ENCODE measurements around the gene RUBCNL.

RUBCNL gene

GRCh38 chr13:46339035-46339666 lies 47.9 kb downstream of the RUBCNL start:
- peaks cover 10% of the 10 kb centered on the region for H3K4me1 ChIP-seq (ENCODE audit: insufficient read depth, low read length, severe bottlenecking)
- H3K9me3 ChIP-seq (ENCODE audit: low read length): no peaks in the 10 kb centered on the region

GRCh38 chr13:46337700-46338099 lies 49.4 kb downstream of the RUBCNL start:
- Histone ChIP-seq H3K27me3 (ENCODE audit: insufficient read depth, low read length) (no peaks in the 10 kb centered on the region), H3K4me2 (ENCODE audit: low read length) (no peak overlapping the region), H3K4me1 (ENCODE audit: insufficient read depth, low read length, severe bottlenecking) (peaks cover 11% of the 10 kb centered on the region), H3K9me3 (ENCODE audit: low read length) (no peaks in the 10 kb centered on the region), H3K4me3 (ENCODE audit: low read depth, low read length, poor library complexity, severe bottlenecking) (no peak overlapping the region), H3K36me3 (ENCODE audit: insufficient read depth, low read length) (peaks cover 58% of the 10 kb centered on the region), H4K20me1 (ENCODE audit: insufficient read depth, low read length) (no peaks in the 10 kb centered on the region), H3F3A (ENCODE audit: insufficient read depth, low read length) (0 out of 2 replicates have a peak, but pooled peaks cover 3% of the 10 kb centered on the region), H3K79me2 (ENCODE audit: insufficient read depth, low read length) (no peaks in the 10 kb centered on the region), H3K27ac (ENCODE audit: low read depth, low read length, poor library complexity, severe bottlenecking) (no peak overlapping the region), H3K9ac (ENCODE audit: low read length) (no peak overlapping the region), H3K9me2 (ENCODE audit: low read depth, low read length) (no peaks in the 10 kb centered on the region), H2AFZ (ENCODE audit: low read length) (no peak overlapping the region)
- TF ChIP-seq EZH2 (IDR thresholded peaks at IDR 0.05; ENCODE audit: borderline replicate concordance, low read length) (no peak), CTCF (IDR thresholded peaks at IDR 0.05; ENCODE audit: low read length) (no peak)

More at GRCh38 chr13:46339035-46339666, 47.9 kb downstream of the RUBCNL start:
- H3K27me3 ChIP-seq (ENCODE audit: insufficient read depth, low read length): no peaks in the 10 kb centered on the region
- no peak overlapping the region for H2AFZ ChIP-seq (ENCODE audit: low read length)
- no peaks in the 10 kb centered on the region for H4K20me1 ChIP-seq (ENCODE audit: insufficient read depth, low read length)
- no peaks in the 10 kb centered on the region for H3K79me2 ChIP-seq (ENCODE audit: insufficient read depth, low read length)
- peaks cover 72% of the 10 kb centered on the region for H3K36me3 ChIP-seq (ENCODE audit: insufficient read depth, low read length)
- 0 out of 2 replicates have a peak, but pooled peaks cover 3% of the 10 kb centered on the region for H3F3A ChIP-seq (ENCODE audit: insufficient read depth, low read length)
- H3K4me3 ChIP-seq (ENCODE audit: low read depth, low read length, poor library complexity, severe bottlenecking): no peak overlapping the region
- H3K9ac ChIP-seq (ENCODE audit: low read length): no peak overlapping the region
- no peak overlapping the region for H3K4me2 ChIP-seq (ENCODE audit: low read length)
- peak overlapping the region; percentile 44 for H3K27ac ChIP-seq (ENCODE audit: low read depth, low read length, poor library complexity, severe bottlenecking)
- H3K9me2 ChIP-seq (ENCODE audit: low read depth, low read length): no peaks in the 10 kb centered on the region
- no peak for TF ChIP-seq EZH2 (IDR thresholded peaks at IDR 0.05; ENCODE audit: borderline replicate concordance, low read length)
- TF ChIP-seq CTCF (IDR thresholded peaks at IDR 0.05; ENCODE audit: low read length): no peak

DNA sequence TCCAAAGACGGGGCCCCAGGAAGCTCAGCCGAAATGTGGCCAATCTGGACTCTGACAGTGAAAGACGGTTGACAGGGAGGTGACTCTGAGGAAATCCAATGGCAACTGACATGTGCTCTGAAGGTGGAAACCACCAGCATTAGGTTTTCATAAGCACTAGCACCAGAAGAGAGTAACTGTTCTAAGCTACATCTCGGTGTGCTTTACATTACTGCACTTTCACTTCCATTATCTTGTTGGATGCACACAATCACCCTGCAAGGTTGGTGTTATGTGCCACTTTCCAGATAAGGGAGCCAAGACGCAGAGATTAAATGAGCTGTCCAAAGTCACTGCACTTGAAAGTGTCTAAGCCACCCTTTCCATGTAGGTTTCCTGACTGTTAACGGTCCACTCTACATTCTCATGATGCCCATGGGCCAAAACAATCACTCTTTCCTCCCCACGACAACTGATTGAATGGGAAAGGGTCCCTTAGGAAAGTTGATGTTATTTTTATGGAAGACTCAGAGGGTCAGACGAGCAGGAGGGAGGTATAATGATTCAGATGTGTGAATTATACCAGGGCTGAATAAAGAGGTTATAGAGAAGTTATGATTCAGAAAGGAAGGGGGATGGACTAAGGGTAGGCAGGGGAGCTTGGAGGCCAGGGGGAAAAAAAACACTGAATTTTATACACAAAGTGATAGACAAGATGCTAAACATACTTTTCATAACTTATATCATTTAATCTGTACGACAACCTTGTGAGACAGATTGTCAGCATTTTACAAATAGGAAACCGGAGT lies 52.8 kb downstream of the RUBCNL start:
- peaks cover 4% of the 10 kb centered on the region for H3K4me1 ChIP-seq (ENCODE audit: insufficient read depth, low read length, severe bottlenecking)
- no peaks in the 10 kb centered on the region for H3K9me2 ChIP-seq (ENCODE audit: low read depth, low read length)
- no peak overlapping the region for H3K4me2 ChIP-seq (ENCODE audit: low read length)
- H3F3A ChIP-seq (ENCODE audit: insufficient read depth, low read length): no peaks in the 10 kb centered on the region
- peaks cover 23% of the 10 kb centered on the region for H3K36me3 ChIP-seq (ENCODE audit: insufficient read depth, low read length)
- no peak overlapping the region for H2AFZ ChIP-seq (ENCODE audit: low read length)
- no peak overlapping the region for H3K9ac ChIP-seq (ENCODE audit: low read length)
- no peaks in the 10 kb centered on the region for H3K27me3 ChIP-seq (ENCODE audit: insufficient read depth, low read length)
- no peak overlapping the region for H3K4me3 ChIP-seq (ENCODE audit: low read depth, low read length, poor library complexity, severe bottlenecking)
- H3K79me2 ChIP-seq (ENCODE audit: insufficient read depth, low read length): no peaks in the 10 kb centered on the region
- peak overlapping the region; percentile 25 for H3K27ac ChIP-seq (ENCODE audit: low read depth, low read length, poor library complexity, severe bottlenecking)
- TF ChIP-seq EZH2 (IDR thresholded peaks at IDR 0.05; ENCODE audit: borderline replicate concordance, low read length) (no peak), CTCF (IDR thresholded peaks at IDR 0.05; ENCODE audit: low read length) (no peak)
- no peaks in the 10 kb centered on the region for H4K20me1 ChIP-seq (ENCODE audit: insufficient read depth, low read length)
- no peaks in the 10 kb centered on the region for H3K9me3 ChIP-seq (ENCODE audit: low read length)
